ENCODE data around the gene HS3ST6. TPM values are rescaled to one million over a fixed set of nuclear protein-coding genes. Genes with fewer than 3 reads are reported as not detected.

HS3ST6 gene
- total and polyA plus RNA-seq, 9 of the 15 experiments (the other 6 are each of a cell fraction or from before 2014, with no cell fraction given) = not detected

- TF ChIP-seq PHF21A (IDR thresholded peaks at IDR 0.05; ENCODE audit: borderline replicate concordance, low read depth) = no peak
- TF ChIP-seq SREBF2 (CRISPR knock-in tag; IDR thresholded peaks at IDR 0.05) = no peak
- no peak for TF ChIP-seq ZNF707 (CRISPR knock-in tag; conservative IDR thresholded peaks at IDR 0.05)
- TF ChIP-seq ZBTB9 (CRISPR knock-in tag; IDR thresholded peaks at IDR 0.05) = no peak
- no peak for TF ChIP-seq CREB3L1 (IDR thresholded peaks at IDR 0.05; ENCODE audit: borderline replicate concordance, low read depth)
- TF ChIP-seq TBP (optimal IDR thresholded peaks at IDR 0.05; ENCODE audit: low read depth, low read length) = no peak
- TF ChIP-seq ZNF408 (CRISPR knock-in tag; IDR thresholded peaks at IDR 0.05; ENCODE audit: low read depth) = no peak
These were observed 56.5 kb downstream of the HS3ST6 start (continued) for GRCh38 chr16:1861730-1862129.

Small RNAs within 50 kb of the gene (small RNA-seq; reads per million reads assigned to genes)
- gene SNORA10 (not detected), gene SNORA64 (not detected)

Other genes with a start within 250 kb of the HS3ST6 start
Only the 7 nearest of the 28 such genes appear.
- 94.6 and 105 TPM in 2 replicates for gene MEIOB, start 46.3 kb downstream of the HS3ST6 start, total RNA-seq (2014; rRNA removed)
- 120 and 136 TPM in 2 replicates for gene MEIOB, start 46.3 kb downstream of the HS3ST6 start, total RNA-seq (2014; rRNA removed; fragmentation: Illumina TruSeq; extraction: Trizol)
- gene MEIOB, start 46.3 kb downstream of the HS3ST6 start, total RNA-seq (2015; rRNA removed; fragmentation: Illumina TruSeq; extraction: Trizol) = 96.2 and 98.5 TPM in 2 replicates
- gene MEIOB, start 46.3 kb downstream of the HS3ST6 start, total RNA-seq (2021) = 97.6 and 105 TPM in 2 replicates
- 172 and 203 TPM in 2 replicates for gene MEIOB, start 46.3 kb downstream of the HS3ST6 start, polyA plus RNA-seq (2011; rRNA removed)
- 99.2 and 109 TPM in 2 replicates for gene MEIOB, start 46.3 kb downstream of the HS3ST6 start, polyA plus RNA-seq (2014; fragmentation: Illumina TruSeq; extraction: Trizol)
- 10 to 100 TPM; 25.4 to 36.7 TPM for gene MEIOB, start 46.3 kb downstream of the HS3ST6 start, polyA plus RNA-seq (2014; fragmentation: Nextera tagmentation; extraction: Ambion mirVana)
- gene MEIOB, start 46.3 kb downstream of the HS3ST6 start, polyA plus RNA-seq (2014; rRNA removed) = 136 and 153 TPM in 2 replicates
- 21.3 and 24.6 TPM in 2 replicates for gene MSRB1, start 24.8 kb upstream of the HS3ST6 start, total RNA-seq (2014; rRNA removed)
- gene MSRB1, start 24.8 kb upstream of the HS3ST6 start, total RNA-seq (2014; rRNA removed; fragmentation: Illumina TruSeq; extraction: Trizol) = 7.6 and 10.0 TPM in 2 replicates
- 22.6 and 25.7 TPM in 2 replicates for gene MSRB1, start 24.8 kb upstream of the HS3ST6 start, total RNA-seq (2015; rRNA removed; fragmentation: Illumina TruSeq; extraction: Trizol)
- gene MSRB1, start 24.8 kb upstream of the HS3ST6 start, total RNA-seq (2021) = 28.6 and 29.5 TPM in 2 replicates
- 33.7 and 38.5 TPM in 2 replicates for gene MSRB1, start 24.8 kb upstream of the HS3ST6 start, polyA plus RNA-seq (2011; rRNA removed)
- 30.7 and 32.4 TPM in 2 replicates for gene MSRB1, start 24.8 kb upstream of the HS3ST6 start, polyA plus RNA-seq (2014; fragmentation: Illumina TruSeq; extraction: Trizol)
- gene MSRB1, start 24.8 kb upstream of the HS3ST6 start, polyA plus RNA-seq (2014; fragmentation: Nextera tagmentation; extraction: Ambion mirVana) = 10 to 100 TPM in 1 of 2 experiments, 1 to 10 TPM in 1; 5.4 to 15.3 TPM
- gene MSRB1, start 24.8 kb upstream of the HS3ST6 start, polyA plus RNA-seq (2014; rRNA removed) = 31.8 and 39.6 TPM in 2 replicates
- 0.33 TPM in 1 of 2 replicates, not detected in the other for gene RPL3L, start 36.3 kb upstream of the HS3ST6 start, total RNA-seq (2014; rRNA removed)
- 0.58 and 0.64 TPM in 2 replicates for gene RPL3L, start 36.3 kb upstream of the HS3ST6 start, total RNA-seq (2014; rRNA removed; fragmentation: Illumina TruSeq; extraction: Trizol)
- gene RPL3L, start 36.3 kb upstream of the HS3ST6 start, total RNA-seq (2015; rRNA removed; fragmentation: Illumina TruSeq; extraction: Trizol) = 0.38 and 0.51 TPM in 2 replicates
- 0.58 and 0.86 TPM in 2 replicates for gene RPL3L, start 36.3 kb upstream of the HS3ST6 start, total RNA-seq (2021)
- 0.09 and 0.11 TPM in 2 replicates for gene RPL3L, start 36.3 kb upstream of the HS3ST6 start, polyA plus RNA-seq (2011; rRNA removed)
- gene RPL3L, start 36.3 kb upstream of the HS3ST6 start, polyA plus RNA-seq (2014; fragmentation: Illumina TruSeq; extraction: Trizol) = 0.10 TPM in 1 of 2 replicates, not detected in the other
- gene RPL3L, start 36.3 kb upstream of the HS3ST6 start, polyA plus RNA-seq (2014; fragmentation: Nextera tagmentation; extraction: Ambion mirVana) = under 1 TPM; 0.04 TPM
- gene RPL3L, start 36.3 kb upstream of the HS3ST6 start, polyA plus RNA-seq (2014; rRNA removed) = 0.08 TPM in 1 of 2 replicates, not detected in the other
- 527 and 595 TPM in 2 replicates for gene NDUFB10, start 41.1 kb upstream of the HS3ST6 start, total RNA-seq (2014; rRNA removed)
- gene NDUFB10, start 41.1 kb upstream of the HS3ST6 start, total RNA-seq (2014; rRNA removed; fragmentation: Illumina TruSeq; extraction: Trizol) = 134 and 149 TPM in 2 replicates
- gene NDUFB10, start 41.1 kb upstream of the HS3ST6 start, total RNA-seq (2015; rRNA removed; fragmentation: Illumina TruSeq; extraction: Trizol) = 228 and 241 TPM in 2 replicates
- 239 and 265 TPM in 2 replicates for gene NDUFB10, start 41.1 kb upstream of the HS3ST6 start, total RNA-seq (2021)
- gene NDUFB10, start 41.1 kb upstream of the HS3ST6 start, polyA plus RNA-seq (2011; rRNA removed) = 69.3 and 98.6 TPM in 2 replicates
- 161 and 217 TPM in 2 replicates for gene NDUFB10, start 41.1 kb upstream of the HS3ST6 start, polyA plus RNA-seq (2014; fragmentation: Illumina TruSeq; extraction: Trizol)
- gene NDUFB10, start 41.1 kb upstream of the HS3ST6 start, polyA plus RNA-seq (2014; fragmentation: Nextera tagmentation; extraction: Ambion mirVana) = 100 to 1,000 TPM in 1 of 2 experiments, 10 to 100 TPM in 1; 81.5 to 101 TPM
- 294 and 372 TPM in 2 replicates for gene NDUFB10, start 41.1 kb upstream of the HS3ST6 start, polyA plus RNA-seq (2014; rRNA removed)
- gene RPS2, start 46.4 kb upstream of the HS3ST6 start, total RNA-seq (2014; rRNA removed) = 4,179 and 5,605 TPM in 2 replicates
- 1,866 and 2,148 TPM in 2 replicates for gene RPS2, start 46.4 kb upstream of the HS3ST6 start, total RNA-seq (2014; rRNA removed; fragmentation: Illumina TruSeq; extraction: Trizol)
- 3,793 and 3,917 TPM in 2 replicates for gene RPS2, start 46.4 kb upstream of the HS3ST6 start, total RNA-seq (2015; rRNA removed; fragmentation: Illumina TruSeq; extraction: Trizol)
- gene RPS2, start 46.4 kb upstream of the HS3ST6 start, total RNA-seq (2021) = 4,794 and 4,832 TPM in 2 replicates
- gene RPS2, start 46.4 kb upstream of the HS3ST6 start, polyA plus RNA-seq (2011; rRNA removed) = 4,170 and 6,521 TPM in 2 replicates
- gene RPS2, start 46.4 kb upstream of the HS3ST6 start, polyA plus RNA-seq (2014; fragmentation: Illumina TruSeq; extraction: Trizol) = 3,709 and 6,295 TPM in 2 replicates
- 1,000 to 10,000 TPM in 1 of 2 experiments, 100 to 1,000 TPM in 1; 834 to 1,305 TPM for gene RPS2, start 46.4 kb upstream of the HS3ST6 start, polyA plus RNA-seq (2014; fragmentation: Nextera tagmentation; extraction: Ambion mirVana)
- gene RPS2, start 46.4 kb upstream of the HS3ST6 start, polyA plus RNA-seq (2014; rRNA removed) = 4,774 and 5,288 TPM in 2 replicates
- gene RNF151, start 48.4 kb upstream of the HS3ST6 start, total RNA-seq (2014; rRNA removed) = not detected in 2 replicates
- not detected in 2 replicates for gene RNF151, start 48.4 kb upstream of the HS3ST6 start, total RNA-seq (2014; rRNA removed; fragmentation: Illumina TruSeq; extraction: Trizol)
- gene RNF151, start 48.4 kb upstream of the HS3ST6 start, total RNA-seq (2015; rRNA removed; fragmentation: Illumina TruSeq; extraction: Trizol) = not detected in 2 replicates
- not detected in 2 replicates for gene RNF151, start 48.4 kb upstream of the HS3ST6 start, total RNA-seq (2021)
- not detected in 2 replicates for gene RNF151, start 48.4 kb upstream of the HS3ST6 start, polyA plus RNA-seq (2011; rRNA removed)
- not detected in 2 replicates for gene RNF151, start 48.4 kb upstream of the HS3ST6 start, polyA plus RNA-seq (2014; fragmentation: Illumina TruSeq; extraction: Trizol)
- gene RNF151, start 48.4 kb upstream of the HS3ST6 start, polyA plus RNA-seq (2014; fragmentation: Nextera tagmentation; extraction: Ambion mirVana) = not detected
- not detected in 2 replicates for gene RNF151, start 48.4 kb upstream of the HS3ST6 start, polyA plus RNA-seq (2014; rRNA removed)
- 115 and 117 TPM in 2 replicates for gene TBL3, start 53.6 kb upstream of the HS3ST6 start, total RNA-seq (2014; rRNA removed)
- gene TBL3, start 53.6 kb upstream of the HS3ST6 start, total RNA-seq (2014; rRNA removed; fragmentation: Illumina TruSeq; extraction: Trizol) = 2.6 and 8.0 TPM in 2 replicates
- gene TBL3, start 53.6 kb upstream of the HS3ST6 start, total RNA-seq (2015; rRNA removed; fragmentation: Illumina TruSeq; extraction: Trizol) = 24.5 and 28.3 TPM in 2 replicates
- gene TBL3, start 53.6 kb upstream of the HS3ST6 start, total RNA-seq (2021) = 106 and 108 TPM in 2 replicates
- 21.1 and 53.1 TPM in 2 replicates for gene TBL3, start 53.6 kb upstream of the HS3ST6 start, polyA plus RNA-seq (2011; rRNA removed)
- gene TBL3, start 53.6 kb upstream of the HS3ST6 start, polyA plus RNA-seq (2014; fragmentation: Illumina TruSeq; extraction: Trizol) = 47.3 and 78.3 TPM in 2 replicates
- gene TBL3, start 53.6 kb upstream of the HS3ST6 start, polyA plus RNA-seq (2014; fragmentation: Nextera tagmentation; extraction: Ambion mirVana) = 1 to 10 TPM in 1 of 2 experiments, under 1 TPM in 1; 0.97 to 7.2 TPM
- gene TBL3, start 53.6 kb upstream of the HS3ST6 start, polyA plus RNA-seq (2014; rRNA removed) = 56.5 and 80.8 TPM in 2 replicates